AG10803 (cell line): ENCODE measurements around the gene LRP11.

Experiments
- DNase-seq: peaks from one replicate; pipeline ENCODE4 v3.0.0; 2010; ENCODE audit warnings: low read depth
- H3K4me3 ChIP-seq: 2 replicates; pipeline ENCODE4 v1.5.1; 2011; ENCODE audit warnings: mild to moderate bottlenecking, low read length, control low read depth
- TF ChIP-seq, protein P1 (sequence below): conservative IDR thresholded peaks from 2 replicates; pipeline ENCODE4 v1.5.1; 2011; ENCODE audit warnings: mild to moderate bottlenecking, low read length, control low read depth, inconsistent platforms

Gene LRP11

DNA sequence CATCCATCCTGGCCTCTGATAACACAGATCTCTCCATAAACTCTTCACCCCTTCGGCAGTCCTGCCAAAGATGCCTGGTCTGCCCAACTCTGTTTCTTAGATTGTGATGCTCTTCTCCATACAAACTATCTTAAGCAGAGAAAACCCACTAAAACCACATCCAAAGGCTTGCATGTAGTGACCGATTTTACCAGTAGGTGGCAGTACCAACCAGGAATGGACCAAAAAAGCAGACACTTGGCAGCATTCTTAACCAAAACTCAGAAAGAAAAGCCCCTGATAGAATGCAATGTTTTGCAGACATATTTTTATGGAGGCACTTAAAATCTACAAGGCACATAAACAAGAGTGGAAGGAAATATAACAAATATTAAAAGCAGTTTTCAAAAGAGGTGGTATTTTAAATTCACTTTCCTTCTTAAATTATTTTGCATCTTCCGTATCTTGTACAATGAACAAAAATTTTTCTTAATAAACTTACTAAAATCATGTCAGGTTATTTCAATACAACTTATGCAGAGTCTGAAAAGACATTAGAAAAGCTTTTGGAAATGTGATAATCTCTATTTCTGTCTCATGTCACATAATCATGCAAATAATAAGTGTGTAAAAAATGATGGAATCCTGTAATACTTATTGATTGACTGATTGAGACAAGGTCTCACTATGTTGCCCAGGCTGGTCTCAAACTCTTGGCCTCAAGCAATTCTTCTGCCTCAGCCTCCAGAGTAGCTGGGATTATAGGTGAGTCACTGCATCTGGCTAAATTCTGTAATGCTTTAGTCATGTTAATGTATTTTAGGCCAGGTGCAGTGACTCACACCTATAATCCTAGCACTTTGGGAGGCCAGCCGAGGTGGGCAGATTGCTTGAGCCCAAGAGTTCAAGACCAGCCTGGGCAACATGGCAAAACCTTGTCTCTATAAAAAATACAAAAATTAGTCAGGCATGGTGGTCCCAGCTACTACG is 29.4 kb downstream of the LRP11 start:
- no peak overlapping the region for H3K4me3 ChIP-seq
- DNase-seq = peak; percentile 65

DNA sequence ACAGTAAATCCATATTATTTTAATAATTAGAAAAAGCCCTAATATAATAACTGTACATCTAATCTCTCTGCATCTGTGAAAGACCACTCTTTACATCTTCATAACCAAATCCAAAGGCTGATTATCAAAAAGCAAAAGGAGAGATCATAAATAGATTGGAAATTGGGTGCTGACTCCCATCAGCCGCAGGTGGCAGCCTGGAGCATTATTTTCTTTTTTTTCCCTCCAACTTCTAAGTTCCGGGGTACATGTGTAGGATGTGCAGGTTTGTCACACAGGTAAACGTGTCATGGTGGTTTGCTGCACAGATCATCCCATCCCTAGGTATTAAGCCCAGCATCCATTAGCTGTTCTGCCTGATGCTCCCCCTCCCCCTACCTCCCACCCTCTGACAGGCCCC is 30.5 kb downstream of the LRP11 start:
- no peak overlapping the region for H3K4me3 ChIP-seq
- TF ChIP-seq, protein P1, sequence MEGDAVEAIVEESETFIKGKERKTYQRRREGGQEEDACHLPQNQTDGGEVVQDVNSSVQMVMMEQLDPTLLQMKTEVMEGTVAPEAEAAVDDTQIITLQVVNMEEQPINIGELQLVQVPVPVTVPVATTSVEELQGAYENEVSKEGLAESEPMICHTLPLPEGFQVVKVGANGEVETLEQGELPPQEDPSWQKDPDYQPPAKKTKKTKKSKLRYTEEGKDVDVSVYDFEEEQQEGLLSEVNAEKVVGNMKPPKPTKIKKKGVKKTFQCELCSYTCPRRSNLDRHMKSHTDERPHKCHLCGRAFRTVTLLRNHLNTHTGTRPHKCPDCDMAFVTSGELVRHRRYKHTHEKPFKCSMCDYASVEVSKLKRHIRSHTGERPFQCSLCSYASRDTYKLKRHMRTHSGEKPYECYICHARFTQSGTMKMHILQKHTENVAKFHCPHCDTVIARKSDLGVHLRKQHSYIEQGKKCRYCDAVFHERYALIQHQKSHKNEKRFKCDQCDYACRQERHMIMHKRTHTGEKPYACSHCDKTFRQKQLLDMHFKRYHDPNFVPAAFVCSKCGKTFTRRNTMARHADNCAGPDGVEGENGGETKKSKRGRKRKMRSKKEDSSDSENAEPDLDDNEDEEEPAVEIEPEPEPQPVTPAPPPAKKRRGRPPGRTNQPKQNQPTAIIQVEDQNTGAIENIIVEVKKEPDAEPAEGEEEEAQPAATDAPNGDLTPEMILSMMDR = no peak

More for the DNA sequence above, 29.4 kb downstream of the LRP11 start:
- TF ChIP-seq, protein P1 = peak; percentile 93

DNA sequence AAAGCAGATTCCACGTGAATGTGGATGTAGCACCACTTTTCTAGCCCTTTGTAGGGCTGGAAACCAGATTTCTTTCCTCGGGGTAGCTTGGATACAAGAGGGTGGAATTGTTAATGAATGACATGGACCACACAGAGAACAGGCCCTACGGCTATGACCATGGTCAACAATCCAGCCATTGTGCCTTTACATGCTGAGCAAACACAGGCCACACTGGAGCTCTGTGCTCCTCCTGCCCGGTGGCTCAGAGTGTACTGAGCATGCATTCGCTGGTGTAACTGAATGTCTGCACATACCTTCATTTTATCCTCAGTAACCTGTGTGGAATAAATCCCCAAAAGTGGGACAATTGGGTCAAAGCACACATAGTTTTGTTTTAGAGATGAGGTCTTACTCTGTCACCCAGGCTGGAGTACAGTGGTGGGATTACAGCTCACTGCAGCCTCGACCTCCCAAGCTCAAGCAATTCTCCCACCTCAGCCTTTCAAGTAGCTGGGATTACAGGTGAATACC is 32.8 kb downstream of the LRP11 start:
- DNase-seq = no peak
- H3K4me3 ChIP-seq = peak overlapping the region; percentile 47; the same call in 1 of the 2 replicates
- TF ChIP-seq, protein P1 = no peak

More for the DNA sequence above, 30.5 kb downstream of the LRP11 start:
- no peak for DNase-seq

DNA sequence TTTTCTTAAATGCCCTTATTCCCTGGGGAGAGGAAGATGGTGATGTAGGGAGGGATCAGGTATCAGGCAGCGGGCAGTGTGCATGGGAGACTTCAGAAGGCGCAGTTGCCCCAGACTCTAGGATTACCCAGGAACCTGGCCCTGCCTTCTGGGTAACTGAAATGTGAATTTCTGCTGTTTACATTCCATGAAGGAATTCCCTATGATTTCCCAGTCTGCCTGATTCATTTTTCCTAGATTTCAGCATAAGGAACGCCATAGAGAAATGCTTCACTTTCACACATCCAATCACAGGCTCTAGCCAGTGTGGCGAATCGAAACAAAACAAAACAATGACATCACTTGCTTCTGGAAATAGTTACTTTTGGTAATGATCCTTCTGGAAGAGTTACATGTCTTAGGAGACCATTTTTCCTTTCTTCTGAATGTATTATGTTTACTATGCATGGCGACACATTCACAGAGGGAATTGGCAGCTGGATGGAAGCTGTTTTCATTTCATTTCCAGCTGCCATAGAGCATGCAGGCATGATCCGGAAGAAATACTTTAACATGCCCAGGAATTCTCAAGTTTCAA is 33.3 kb downstream of the LRP11 start:
- DNase-seq = peak; percentile 78
- peak overlapping the region; percentile 47 for H3K4me3 ChIP-seq
- TF ChIP-seq, protein P1 = no peak

DNA sequence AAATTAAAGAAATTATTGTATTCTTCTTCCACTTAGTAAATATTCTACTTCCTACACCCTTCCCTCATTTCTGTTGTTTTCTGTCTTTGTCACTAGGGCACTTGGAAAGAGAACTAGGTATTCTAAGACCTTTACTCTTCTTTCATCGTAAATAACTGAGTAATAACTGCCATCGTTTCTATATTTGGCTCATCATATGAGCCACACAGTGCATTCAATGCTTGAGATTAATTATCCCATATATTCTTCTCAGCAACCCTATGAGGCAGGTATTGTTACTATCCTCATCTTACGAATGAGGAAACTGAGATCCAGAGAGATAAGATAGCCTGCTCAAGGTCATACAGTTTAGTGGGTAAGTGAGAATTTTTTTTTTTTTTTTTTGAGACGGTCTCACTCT is 38.9 kb downstream of the LRP11 start:
- TF ChIP-seq, protein P1 = no peak
- no peak for DNase-seq
- no peak overlapping the region for H3K4me3 ChIP-seq

DNA sequence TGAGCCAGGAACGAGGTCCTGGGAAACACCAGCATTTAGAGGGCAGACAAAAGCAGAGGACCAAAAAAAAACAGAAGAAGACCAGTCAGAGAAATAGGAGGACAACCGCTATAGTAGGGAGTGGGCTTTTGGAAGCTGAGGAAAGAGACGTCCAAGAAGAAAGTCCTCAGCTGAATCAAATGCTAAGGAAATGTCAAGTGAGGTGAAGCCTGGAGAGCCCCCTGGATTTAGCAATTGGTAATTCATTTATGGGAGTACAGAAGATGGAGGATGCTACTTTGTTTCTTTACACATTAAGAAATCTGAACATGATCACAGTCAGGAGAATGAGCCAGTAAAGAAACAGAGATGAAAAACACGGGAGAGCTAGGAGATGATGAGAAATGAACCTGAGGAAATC is 41.1 kb downstream of the LRP11 start:
- DNase-seq = no peak
- no peak overlapping the region for H3K4me3 ChIP-seq
- TF ChIP-seq, protein P1 = no peak
